COLO668 (cell line): Measurements from ENCODE around the gene ANKRD66.
A peak's percentile ranks its signal among the peaks of the same experiment; 100 is the strongest.
"Not testable (repeated sequence)": the region's sequence is repeated elsewhere in the genome, so short reads cannot be mapped to it uniquely, and the experiment has no call there.

Experiments used
- DNase-seq: peaks from one replicate; lab custom pipeline; 2025; ENCODE audit not compliant: unreplicated experiment; lab: John Stamatoyannopoulos, UW

The ANKRD66 gene

GRCh38 chr6:46746696-46747095, at the start of gene ANKRD66:
Gene ANKRD66 (plus strand): TSS chr6:46746933. CDS start chr6:46751949, 5,016 bp downstream.
- DNase-seq: no peak

DNA sequence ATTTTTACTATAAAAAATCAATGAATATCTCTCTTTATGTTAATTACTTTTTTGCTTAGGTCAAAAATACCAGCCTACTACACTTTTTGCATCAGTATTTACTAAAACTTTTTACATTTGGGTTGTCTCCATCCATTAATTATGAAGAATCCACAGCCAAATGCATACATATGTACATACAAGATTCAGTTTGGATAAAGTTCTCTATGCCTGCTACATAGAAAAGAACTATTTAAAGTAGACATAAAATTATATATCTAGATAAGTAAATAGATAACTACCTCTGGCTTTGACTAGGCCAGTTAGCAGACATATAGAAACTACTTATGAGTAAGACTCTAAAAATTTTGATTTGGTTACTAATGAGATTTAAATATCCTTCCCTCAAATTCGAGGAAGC, 46.8 kb upstream of the ANKRD66 start:
- no peak for DNase-seq

GRCh38 chr6:46704562-46704961, 42.2 kb upstream of the ANKRD66 start:
- DNase-seq: no peak

- DNase-seq: no peak
These were observed 40.3 kb upstream of the ANKRD66 start for GRCh38 chr6:46706464-46706863.

- DNase-seq: no peak
These were observed 35.2 kb upstream of the ANKRD66 start for GRCh38 chr6:46711491-46711890.

DNA sequence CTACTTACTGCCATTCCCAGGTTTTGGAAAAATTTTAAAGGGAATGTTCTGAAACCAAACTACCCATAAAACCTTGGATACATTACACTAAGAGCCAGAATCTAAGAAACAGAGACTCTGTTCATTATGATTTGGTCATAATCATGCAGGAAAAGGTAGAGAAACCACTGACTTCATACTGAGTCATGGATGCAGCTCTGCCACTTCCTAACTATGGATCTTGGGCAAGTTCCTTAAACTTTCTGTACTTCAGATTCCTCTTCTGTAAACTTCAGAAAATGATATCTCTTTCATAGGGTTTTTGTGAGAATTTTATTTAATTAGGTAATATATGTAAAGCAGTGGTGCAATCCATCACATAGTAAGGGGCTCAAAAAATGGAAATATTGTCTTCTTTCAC, 31.6 kb upstream of the ANKRD66 start:
- no peak for DNase-seq

DNA sequence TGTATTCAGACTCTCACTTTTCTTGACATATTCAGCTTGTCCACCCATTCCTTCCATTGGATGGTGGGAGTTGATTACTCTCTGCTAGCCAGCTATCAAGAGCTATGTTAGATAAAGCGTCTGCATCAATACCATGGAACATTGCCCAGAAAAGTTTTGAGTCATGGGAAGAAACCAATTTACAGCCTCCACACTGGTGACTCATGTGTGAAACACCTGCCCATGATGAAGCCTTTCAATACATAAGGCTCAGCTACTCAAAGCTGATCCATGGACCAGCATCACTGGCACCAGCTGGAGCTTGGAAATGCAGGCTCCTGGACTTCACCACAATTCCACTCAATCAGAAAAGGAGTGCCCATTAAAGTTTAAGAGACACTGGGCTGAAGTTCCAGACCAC, 27.6 kb upstream of the ANKRD66 start:
- peak; percentile 27 for DNase-seq

GRCh38 chr6:46720401-46720800, 26.3 kb upstream of the ANKRD66 start:
- DNase-seq: no peak

DNA sequence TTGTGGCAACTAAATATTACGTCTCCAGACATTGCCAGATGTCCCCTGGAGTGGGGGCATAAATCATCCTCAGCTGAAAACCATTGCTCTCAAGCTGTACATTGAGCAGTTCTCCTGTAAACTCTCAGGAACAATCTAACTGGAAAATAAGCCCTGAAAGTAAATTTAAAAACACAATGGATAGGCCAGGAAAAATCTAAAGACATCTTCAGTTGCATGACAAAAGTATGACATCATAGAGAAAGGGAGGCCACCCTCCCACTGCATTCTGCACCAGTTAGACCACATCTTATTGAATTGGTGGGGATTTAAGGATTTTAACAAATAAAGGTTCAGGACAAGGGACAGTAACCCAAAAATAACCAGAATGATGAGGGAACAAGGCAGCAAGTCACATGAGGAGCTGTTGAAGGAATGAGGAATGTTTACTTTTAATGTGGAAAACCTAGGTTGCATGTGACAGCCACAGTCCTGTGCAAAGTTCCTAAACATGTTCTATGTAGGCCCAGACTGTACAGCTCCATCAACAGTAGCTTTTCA, 16.9 kb upstream of the ANKRD66 start:
- no peak for DNase-seq

DNA sequence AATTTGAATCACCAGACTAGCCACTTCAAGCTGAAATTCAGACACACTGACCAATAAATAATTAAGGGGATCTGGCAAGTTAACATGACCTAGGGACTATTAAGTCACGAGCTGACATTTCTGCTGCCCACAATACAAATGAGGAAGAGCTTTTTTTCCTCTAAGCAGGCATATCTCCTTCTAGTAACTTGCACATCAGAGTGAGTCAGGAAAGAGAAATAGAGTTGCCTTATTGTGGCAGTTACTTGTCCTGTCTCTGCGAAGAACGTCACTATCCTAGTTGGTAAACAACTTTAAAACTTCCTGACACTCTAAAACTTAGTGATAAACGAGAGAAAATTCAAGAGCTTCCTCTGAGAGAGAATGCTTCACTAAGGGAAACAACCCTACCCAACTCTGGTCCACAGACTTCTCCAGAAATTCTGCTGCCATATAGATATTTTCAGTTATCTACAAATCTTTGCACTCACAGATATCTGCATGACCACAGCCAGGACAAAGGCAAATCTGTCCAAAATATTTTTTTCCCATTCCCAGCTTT, 15.7 kb upstream of the ANKRD66 start:
- no peak for DNase-seq

DNA sequence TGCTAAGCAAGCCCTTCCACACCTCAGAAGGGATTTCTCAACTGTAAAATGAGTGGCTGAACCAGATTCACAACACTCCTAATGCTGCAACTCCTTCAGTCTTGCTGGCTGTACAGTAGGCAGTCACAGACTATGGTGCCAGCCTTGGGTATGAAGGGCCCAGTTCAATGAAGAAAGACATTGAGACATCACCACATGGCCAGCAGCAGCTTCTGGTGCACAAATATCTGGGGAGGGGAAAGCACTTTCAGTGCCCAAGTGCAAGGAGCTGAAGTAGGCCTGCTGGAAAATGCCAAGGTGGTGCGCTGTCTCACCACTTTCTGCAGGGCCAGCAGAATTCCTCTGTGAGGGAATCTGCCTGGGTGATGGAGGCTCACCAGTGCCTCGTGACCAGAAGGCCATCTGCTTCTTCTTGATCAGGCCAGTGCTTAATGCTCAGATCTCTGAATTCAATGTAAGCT, 13.4 kb upstream of the ANKRD66 start:
- DNase-seq: no peak

GRCh38 chr6:46734867-46735719, 11.6 kb upstream of the ANKRD66 start, which contains the start of gene PLA2G7:
Gene PLA2G7 (minus strand): TSS chr6:46735375. CDS start chr6:46722891, 12,484 bp downstream.
- DNase-seq: peak; percentile 39

- no peak for DNase-seq
These were observed 11.1 kb upstream of the ANKRD66 start for GRCh38 chr6:46735720-46736031.

DNA sequence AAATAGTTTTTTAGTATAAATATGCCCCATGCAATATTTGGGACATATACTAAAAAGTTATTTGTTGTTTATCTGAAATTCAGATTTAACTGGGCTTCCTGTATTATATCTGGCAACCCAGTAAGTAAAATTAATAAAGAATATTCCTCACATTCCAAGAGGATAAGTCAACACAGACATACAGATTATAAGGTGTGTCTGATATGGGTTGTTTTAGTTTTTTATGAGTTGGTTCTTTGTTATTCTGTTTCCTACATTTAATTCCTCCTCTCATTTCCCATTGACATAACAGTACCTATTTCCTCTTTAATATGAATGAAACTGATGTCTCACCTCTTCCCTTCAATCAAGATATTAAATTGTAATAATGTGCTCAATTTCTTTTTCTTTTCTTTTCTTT, 9.8 kb upstream of the ANKRD66 start:
- no peak for DNase-seq

- no peak for DNase-seq
These were observed 5.3 kb upstream of the ANKRD66 start for GRCh38 chr6:46741482-46741881.

GRCh38 chr6:46741910-46742309, 4.8 kb upstream of the ANKRD66 start:
- no peak for DNase-seq

DNA sequence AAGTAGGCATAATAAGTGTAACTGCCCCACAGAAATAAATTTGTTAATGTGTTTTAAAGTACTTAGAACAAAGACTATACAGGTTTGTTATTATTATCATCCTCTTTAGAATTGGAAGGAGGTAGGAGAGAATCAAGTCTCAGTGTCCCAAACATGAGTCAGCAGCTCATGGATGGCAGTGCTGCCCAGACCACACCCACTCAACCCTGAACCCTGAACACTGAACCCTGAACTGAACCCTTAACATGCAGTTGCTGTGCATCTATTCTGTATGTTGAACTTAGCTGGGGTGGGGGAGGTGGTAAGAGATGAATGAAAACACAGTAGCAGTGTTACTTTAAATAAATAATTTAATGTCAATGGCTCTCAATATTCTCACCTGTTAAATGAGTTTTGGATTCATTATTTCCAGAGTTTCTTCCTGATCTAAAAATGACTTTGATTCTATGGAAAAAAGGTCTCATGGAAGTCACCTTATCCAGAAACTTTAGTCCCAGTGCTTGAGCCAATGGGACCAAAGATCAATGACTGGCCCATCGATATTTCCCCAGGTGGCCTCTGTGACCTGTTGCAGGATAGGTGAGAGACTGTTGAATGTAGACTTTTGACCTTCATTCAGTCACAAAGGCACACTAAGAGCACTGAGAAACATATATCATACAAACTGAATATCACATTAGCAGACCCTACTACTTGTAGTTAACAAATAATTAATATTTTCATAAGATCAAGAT, 3.1 kb upstream of the ANKRD66 start:
- DNase-seq: no peak

DNA sequence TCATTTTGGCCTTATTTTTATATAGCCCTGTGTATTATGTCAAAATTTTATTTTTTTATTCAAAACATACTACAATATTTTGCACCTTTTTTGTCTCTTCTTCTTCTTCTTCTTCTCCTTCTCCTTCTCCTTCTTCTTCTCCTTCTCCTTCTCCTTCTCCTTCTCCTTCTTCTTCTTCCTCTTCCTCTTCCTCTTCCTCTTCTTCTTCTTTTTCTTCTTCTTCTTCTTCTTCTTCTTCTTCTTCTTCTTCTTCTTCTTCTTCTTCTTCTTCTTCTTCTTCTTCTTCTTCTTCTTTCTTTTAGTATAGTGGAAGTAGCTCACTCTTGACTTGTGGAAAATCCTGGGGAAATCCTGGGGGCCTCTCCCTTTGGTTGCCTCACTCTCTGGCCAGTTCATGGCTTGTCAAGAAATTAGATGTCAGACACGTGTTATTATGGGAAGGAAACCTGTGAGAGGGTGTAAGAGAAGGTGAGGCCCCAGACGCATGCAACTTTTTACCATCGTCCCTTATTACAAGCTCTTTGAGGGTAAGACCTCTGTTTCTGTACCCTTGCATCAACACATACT, 2.5 kb upstream of the ANKRD66 start:
- DNase-seq: not testable (repeated sequence)

GRCh38 chr6:46745973-46746372, 760 bp upstream of the ANKRD66 start:
- DNase-seq: no peak

DNA sequence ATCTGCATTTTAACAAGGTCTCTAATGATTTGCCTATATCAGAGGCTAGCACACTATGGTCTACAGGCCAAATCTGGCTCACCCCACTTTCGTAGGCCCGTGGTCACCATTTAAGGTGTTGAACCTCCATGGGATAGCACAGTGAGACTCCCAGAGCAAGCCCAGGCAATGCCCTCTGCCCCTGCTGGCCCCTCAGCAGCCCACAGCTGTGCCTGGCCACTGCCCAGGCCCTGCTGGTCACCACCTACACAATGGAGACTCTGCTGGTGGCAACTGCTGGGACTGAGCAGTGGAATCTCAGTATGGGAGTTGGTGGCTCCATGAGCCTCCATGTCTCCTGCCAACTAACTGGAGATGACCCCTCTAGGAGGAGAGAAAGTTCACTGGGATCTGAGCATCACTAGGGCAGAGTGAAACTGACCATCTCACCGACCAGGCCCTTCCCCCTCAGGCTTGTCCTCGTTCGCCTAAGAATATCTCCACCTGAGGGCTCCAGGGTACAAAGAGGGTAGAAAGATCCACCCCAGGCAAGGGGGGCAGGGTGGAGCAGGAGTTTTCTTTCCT, 2.3 kb downstream of the ANKRD66 start:
- no peak for DNase-seq

GRCh38 chr6:46749731-46750130, 3.0 kb downstream of the ANKRD66 start:
- DNase-seq: no peak
